ENCODE data around the gene GUCA2B.

Gene GUCA2B

GRCh38 chr1:42192106-42192505 lies 38.9 kb downstream of the GUCA2B start:
- DNase-seq, result no peak

DNA sequence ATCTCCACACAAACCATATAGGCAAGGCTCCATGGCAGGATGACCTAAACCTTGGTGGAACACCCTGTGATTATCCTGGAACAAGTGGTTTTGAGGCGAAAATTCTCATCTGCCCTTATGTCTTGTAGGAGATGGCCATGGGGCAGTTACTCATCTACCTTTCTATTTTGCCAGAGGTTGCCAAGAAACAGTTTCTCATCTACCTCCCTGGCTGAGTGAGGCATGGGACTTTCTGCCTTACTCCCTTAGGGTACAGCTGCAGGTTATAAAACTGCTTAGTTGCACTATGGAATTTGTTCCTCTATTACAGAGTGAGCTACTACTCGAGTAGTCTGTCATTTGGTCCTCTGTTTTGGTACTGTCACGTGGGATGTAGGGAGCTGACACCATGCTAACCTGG lies 42.6 kb downstream of the GUCA2B start:
- DNase-seq, result no peak

DNA sequence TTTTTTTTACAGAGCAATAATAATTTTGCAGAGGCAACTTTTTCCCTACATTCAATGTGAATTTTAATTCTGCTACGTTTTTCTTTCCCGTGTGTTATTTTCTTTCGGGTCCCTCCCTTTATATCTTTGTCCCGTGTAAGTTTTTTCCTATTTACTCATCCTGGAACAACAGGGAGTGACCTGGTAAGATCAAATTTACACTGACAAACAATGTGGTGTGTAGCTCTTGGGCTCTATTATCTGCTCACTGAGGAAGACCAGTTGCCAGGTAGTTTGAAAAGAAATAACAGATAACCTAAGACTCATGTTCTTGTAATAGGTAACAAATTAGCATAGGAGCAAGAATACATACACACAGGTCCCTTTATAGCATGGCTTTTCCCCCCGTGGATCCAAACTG lies 45.0 kb downstream of the GUCA2B start:
- no peak for DNase-seq

DNA sequence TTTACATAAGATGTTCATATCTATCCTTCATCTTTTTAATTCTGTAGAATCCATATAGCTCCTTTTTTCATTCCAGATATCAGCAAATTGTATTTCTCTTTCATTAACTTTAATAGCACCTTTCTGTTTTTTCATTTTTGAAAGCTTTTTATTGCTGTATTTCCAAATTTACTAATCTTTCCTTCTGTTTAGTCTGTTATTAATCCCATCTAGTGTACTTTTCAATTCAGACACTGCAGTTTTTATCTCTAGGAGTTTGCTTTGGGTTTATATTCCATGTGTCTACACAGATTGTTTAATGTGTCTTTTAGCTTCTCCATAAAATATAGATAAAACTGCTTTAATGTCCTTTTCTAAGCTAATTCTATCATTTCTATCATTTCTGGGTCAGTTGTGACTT lies 48.8 kb downstream of the GUCA2B start:
- no peak for DNase-seq

Data from NCI-H510A treated with DMSO at 0.1 percent for 48 hours (cell line).